Neutrophil (primary cell): ENCODE data around the gene FLNC.

Experiments
- H3K27ac ChIP-seq: fragments of 200-600 bp; sonication (generic); 2 replicates; pipeline ENCODE4 v1.5.1; 2016; ENCODE audit warnings: mild to moderate bottlenecking, moderate library complexity
- H3K27me3 ChIP-seq: fragments of 200-600 bp; sonication (generic); 2 replicates; pipeline ENCODE4 v1.6.0; 2016; ENCODE audit warnings: mild to moderate bottlenecking
- H3K36me3 ChIP-seq: fragments of 200-600 bp; sonication (generic); 2 replicates; pipeline ENCODE4 v1.5.1; 2017
- H3K4me1 ChIP-seq, 2 experiments: fragments of 200-600 bp in 1 of 2; sonication (generic) in 1 of 2; 1 replicate in 1 of 2; 2 replicates in 1 of 2; pipeline versions ENCODE4 v1.5.1 to v1.6.1; 2013 to 2016; ENCODE audit warnings: low read depth in 1 of 2, low read length in 1 of 2, mild to moderate bottlenecking in 1 of 2, moderate library complexity in 1 of 2; ENCODE audit not compliant: control insufficient read depth in 1 of 2, insufficient read depth in 1 of 2
- H3K4me3 ChIP-seq, 2 experiments: fragments of 200-600 bp in 1 of 2; sonication (generic) in 1 of 2; 1 replicate in 1 of 2; 2 replicates in 1 of 2; pipeline ENCODE4 v1.5.1; 2013 to 2016; ENCODE audit warnings: low read depth in 1 of 2, low read length in 1 of 2, mild to moderate bottlenecking in 1 of 2, moderate library complexity in 1 of 2
- H3K9me3 ChIP-seq: fragments of 200-600 bp; sonication (generic); 2 replicates; pipeline ENCODE4 v1.5.1; 2016
- CTCF ChIP-seq: fragments of 200-600 bp; sonication (generic); IDR thresholded peaks from 2 replicates; pipeline ENCODE4 v1.5.1; 2016; ENCODE audit warnings: antibody characterized with exemption

The FLNC gene

GRCh38 chr7:128841171-128841690 is 11.0 kb downstream of the FLNC start:
- Histone ChIP-seq H3K4me1 (no peaks in the 10 kb centered on the region), H3K27me3 (no peaks in the 10 kb centered on the region), H3K9me3 (no peaks in the 10 kb centered on the region), H3K27ac (no peak overlapping the region), H3K36me3 (no peaks in the 10 kb centered on the region), H3K4me3 (no peak overlapping the region)
- no peak for TF ChIP-seq CTCF

GRCh38 chr7:128841921-128842673 is 11.9 kb downstream of the FLNC start:
- Histone ChIP-seq H3K4me1 (no peaks in the 10 kb centered on the region), H3K36me3 (no peaks in the 10 kb centered on the region), H3K27me3 (no peaks in the 10 kb centered on the region), H3K9me3 (no peaks in the 10 kb centered on the region), H3K27ac (no peak overlapping the region), H3K4me3 (no peak overlapping the region)
- peak; percentile 75 for TF ChIP-seq CTCF

- H3K4me1 ChIP-seq, result no peaks in the 10 kb centered on the region
- H3K27ac ChIP-seq, result no peak overlapping the region
- no peaks in the 10 kb centered on the region for H3K9me3 ChIP-seq
- H3K36me3 ChIP-seq, result no peaks in the 10 kb centered on the region
- no peak for TF ChIP-seq CTCF
- H3K27me3 ChIP-seq, result no peaks in the 10 kb centered on the region
- no peak overlapping the region for H3K4me3 ChIP-seq
These were observed 12.8 kb downstream of the FLNC start for GRCh38 chr7:128842674-128843641.

GRCh38 chr7:128843938-128844621 is 13.9 kb downstream of the FLNC start:
- Histone ChIP-seq H3K36me3 (no peaks in the 10 kb centered on the region), H3K27ac (no peak overlapping the region), H3K9me3 (no peaks in the 10 kb centered on the region), H3K27me3 (no peaks in the 10 kb centered on the region), H3K4me1 (no peaks in the 10 kb centered on the region), H3K4me3 (no peak overlapping the region)
- no peak for TF ChIP-seq CTCF

GRCh38 chr7:128844777-128845311 is 14.6 kb downstream of the FLNC start:
- no peaks in the 10 kb centered on the region for H3K27me3 ChIP-seq
- no peaks in the 10 kb centered on the region for H3K9me3 ChIP-seq
- TF ChIP-seq CTCF, result no peak
- no peak overlapping the region for H3K4me3 ChIP-seq
- no peaks in the 10 kb centered on the region for H3K36me3 ChIP-seq
- H3K27ac ChIP-seq, result no peak overlapping the region
- H3K4me1 ChIP-seq, result no peaks in the 10 kb centered on the region
